ENCODE results near the gene RGPD6. TPM values are rescaled to one million over a fixed set of nuclear protein-coding genes. Genes with fewer than 3 reads are reported as not detected.
"Not testable (repeated sequence)": the region's sequence is repeated elsewhere in the genome, so short reads cannot be mapped to it uniquely, and the experiment has no call there.

The RGPD6 gene
- total and polyA plus RNA-seq, 2 experiments from 2014 or later = 7.6 to 21.8 TPM

DNA sequence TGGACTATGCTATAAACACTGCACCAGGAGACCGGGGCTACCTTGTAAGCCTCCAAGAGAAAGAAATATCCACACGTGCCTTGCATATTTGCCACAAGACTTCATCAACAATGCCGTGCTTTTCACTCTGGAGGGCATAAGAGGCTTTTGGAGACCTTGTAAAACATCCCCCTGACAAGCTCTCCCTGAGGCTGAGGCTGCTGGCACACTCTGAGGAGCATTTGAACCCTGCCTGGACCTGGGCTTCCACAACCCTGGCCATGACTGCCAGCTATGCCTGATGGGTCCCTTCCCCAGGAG lies 104.0 kb downstream of the RGPD6 start:
- H3K4me3 Mint-ChIP-seq; H3K79me2 ChIP-seq (replicated peaks; ENCODE audit: insufficient read depth): not testable (repeated sequence)

DNA sequence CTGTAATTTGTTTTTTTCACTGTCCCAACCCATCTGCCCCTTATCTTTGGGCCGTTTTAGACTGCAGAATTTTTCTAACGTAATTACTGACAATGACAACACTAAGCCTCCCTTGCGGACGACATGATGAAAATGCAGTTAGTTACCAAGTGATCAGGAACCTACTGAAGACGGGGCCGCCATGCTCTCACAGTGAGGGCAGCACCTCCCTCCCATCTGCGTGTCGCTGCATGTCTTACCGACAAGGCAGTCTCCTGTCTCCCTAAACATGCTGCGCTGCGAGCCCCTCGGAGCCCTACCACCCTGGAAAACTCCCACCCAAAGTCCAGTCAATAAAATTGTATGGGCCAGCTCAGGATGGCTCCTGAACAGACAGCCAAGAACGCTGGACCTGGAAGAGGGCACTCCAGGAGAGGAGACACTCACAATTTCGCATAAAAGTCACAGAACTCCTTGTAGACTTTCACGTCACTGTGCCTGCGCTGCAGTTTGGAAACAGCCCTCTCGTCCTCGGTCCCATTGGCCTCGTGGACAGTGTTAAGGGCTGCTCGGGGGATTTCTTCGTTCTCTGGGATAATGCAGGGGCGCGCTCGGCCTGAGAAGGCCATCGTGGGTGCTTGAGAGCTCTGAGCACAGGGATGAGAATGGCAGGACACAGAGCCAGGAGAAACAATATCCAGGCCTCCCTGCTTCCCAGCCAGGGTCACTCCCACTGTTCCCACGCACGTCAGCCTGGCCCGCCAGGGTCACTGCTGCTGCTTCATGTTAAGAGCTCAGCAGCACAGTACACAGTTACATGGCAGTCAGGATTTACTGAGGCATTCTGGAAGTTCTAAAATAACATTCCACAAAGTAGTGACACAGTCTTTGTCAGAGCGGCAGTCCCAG lies 104.6 kb downstream of the RGPD6 start, which contains the start of gene LIMS4:
TSS of gene LIMS4 (minus strand) at position 646 of the 888 bp plus-strand sequence. CDS start at position 608, 38 bp downstream.
- peak; percentile 63 for ATAC-seq
- DNase-seq (ENCODE audit: low spot score); H3K4me3 ChIP-seq: not testable (repeated sequence)

More for the DNA sequence above, 104.0 kb downstream of the RGPD6 start:
- H3K4me2 ChIP-seq; DNase-seq (ENCODE audit: low spot score); H3K27me3 ChIP-seq (ENCODE audit: insufficient read depth); H3K27ac ChIP-seq (ENCODE audit: low read depth); H3K4me1 ChIP-seq (ENCODE audit: insufficient read depth); H3K36me3 ChIP-seq (ENCODE audit: insufficient read depth); H3K9me2 ChIP-seq (ENCODE audit: insufficient read depth); H3K27me3 Mint-ChIP-seq (ENCODE audit: insufficient read depth, low read depth, poor library complexity); H3F3A ChIP-seq (replicated peaks; ENCODE audit: low read depth); H3K27ac Mint-ChIP-seq; H2AFZ ChIP-seq; H3K36me3 Mint-ChIP-seq (ENCODE audit: low read depth); H3K4me1 Mint-ChIP-seq; H4K20me1 ChIP-seq (replicated peaks; ENCODE audit: insufficient read depth); H3K4me3 ChIP-seq; H3K9me3 Mint-ChIP-seq: not testable (repeated sequence)
- peak; percentile 24; the same call in 2 of the 3 replicates for ATAC-seq

DNA sequence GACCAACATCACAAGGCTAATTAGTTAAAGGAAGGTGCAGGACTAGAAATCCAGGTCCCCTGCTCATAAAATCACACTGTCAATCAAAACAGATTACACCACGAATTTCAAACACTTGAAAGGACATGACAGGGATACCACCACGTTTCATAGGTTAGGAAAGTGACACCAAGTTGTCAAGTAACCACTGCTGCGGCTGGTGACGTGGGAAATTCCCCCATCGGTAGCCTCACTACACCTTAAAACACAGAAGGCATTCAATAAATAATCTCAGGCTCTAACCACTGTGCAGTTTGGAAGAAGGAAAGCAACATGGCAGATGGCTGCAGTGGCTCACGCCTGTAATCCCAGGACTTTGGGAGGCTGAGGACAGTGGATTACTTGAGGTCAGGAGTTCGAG lies 108.1 kb downstream of the RGPD6 start:
- not testable (repeated sequence) for H3K36me3 ChIP-seq (ENCODE audit: insufficient read depth); H3K4me3 ChIP-seq; H3K27ac ChIP-seq (ENCODE audit: low read depth); H3K9me2 ChIP-seq (ENCODE audit: insufficient read depth); H3K4me1 Mint-ChIP-seq; H3K9me3 Mint-ChIP-seq; H4K20me1 ChIP-seq (replicated peaks; ENCODE audit: insufficient read depth); H3K27me3 ChIP-seq (ENCODE audit: insufficient read depth); H3K27me3 Mint-ChIP-seq (ENCODE audit: insufficient read depth, low read depth, poor library complexity); ATAC-seq; H3K27ac Mint-ChIP-seq; H2AFZ ChIP-seq; H3K79me2 ChIP-seq (replicated peaks; ENCODE audit: insufficient read depth); H3K4me3 Mint-ChIP-seq; H3K4me1 ChIP-seq (ENCODE audit: insufficient read depth); H3F3A ChIP-seq (replicated peaks; ENCODE audit: low read depth); H3K36me3 Mint-ChIP-seq (ENCODE audit: low read depth); DNase-seq (ENCODE audit: low spot score); H3K4me2 ChIP-seq

More for the DNA sequence above, 104.6 kb downstream of the RGPD6 start, which contains the start of gene LIMS4:
- not testable (repeated sequence) for H3K36me3 ChIP-seq (ENCODE audit: insufficient read depth); H3K4me3 Mint-ChIP-seq; H2AFZ ChIP-seq; H4K20me1 ChIP-seq (replicated peaks; ENCODE audit: insufficient read depth); H3K36me3 Mint-ChIP-seq (ENCODE audit: low read depth); H3K27me3 ChIP-seq (ENCODE audit: insufficient read depth); H3F3A ChIP-seq (replicated peaks; ENCODE audit: low read depth); H3K9me2 ChIP-seq (ENCODE audit: insufficient read depth); H3K79me2 ChIP-seq (replicated peaks; ENCODE audit: insufficient read depth); H3K9me3 Mint-ChIP-seq; H3K4me2 ChIP-seq; H3K4me1 Mint-ChIP-seq; H3K27me3 Mint-ChIP-seq (ENCODE audit: insufficient read depth, low read depth, poor library complexity); H3K27ac Mint-ChIP-seq; H3K4me1 ChIP-seq (ENCODE audit: insufficient read depth); H3K27ac ChIP-seq (ENCODE audit: low read depth)

DNA sequence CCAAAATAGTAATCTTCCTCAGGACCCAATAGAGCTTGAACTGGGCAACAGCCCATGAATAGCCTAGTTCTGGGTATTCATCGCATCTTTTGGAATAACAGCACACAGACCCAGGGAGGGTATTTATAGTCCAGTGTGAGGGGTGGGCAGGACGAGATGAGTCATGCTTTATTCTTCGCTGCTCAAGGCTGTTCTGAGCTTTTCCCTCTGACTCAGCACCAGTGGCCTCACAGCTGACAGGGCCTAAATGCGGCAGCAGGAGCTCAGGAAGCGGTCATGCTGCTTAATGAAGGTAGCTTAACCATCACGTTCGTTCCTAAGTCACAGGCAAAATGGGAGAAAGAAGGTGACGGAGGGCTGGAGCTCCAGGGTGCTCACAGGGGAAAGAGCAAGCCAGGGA lies 111.7 kb downstream of the RGPD6 start:
- H3K27me3 ChIP-seq (ENCODE audit: insufficient read depth); H3K4me3 ChIP-seq: not testable (repeated sequence)

More for the DNA sequence above, 111.7 kb downstream of the RGPD6 start:
- H3F3A ChIP-seq (replicated peaks; ENCODE audit: low read depth); H3K9me2 ChIP-seq (ENCODE audit: insufficient read depth); H3K4me1 Mint-ChIP-seq; H2AFZ ChIP-seq; H4K20me1 ChIP-seq (replicated peaks; ENCODE audit: insufficient read depth); H3K79me2 ChIP-seq (replicated peaks; ENCODE audit: insufficient read depth); H3K36me3 ChIP-seq (ENCODE audit: insufficient read depth); H3K4me2 ChIP-seq; H3K36me3 Mint-ChIP-seq (ENCODE audit: low read depth); H3K4me3 Mint-ChIP-seq; DNase-seq (ENCODE audit: low spot score); H3K27ac Mint-ChIP-seq; H3K27ac ChIP-seq (ENCODE audit: low read depth); H3K9me3 Mint-ChIP-seq; H3K27me3 Mint-ChIP-seq (ENCODE audit: insufficient read depth, low read depth, poor library complexity); H3K4me1 ChIP-seq (ENCODE audit: insufficient read depth): not testable (repeated sequence)
- peak; percentile 76 for ATAC-seq

Small RNAs within 50 kb of the gene (small RNA-seq; reads per million reads assigned to genes)
- gene AC108938.1 (ENCODE audit: low replicate concordance) = not detected

Other genes starting within 250 kb of the RGPD6 start
- gene LIMS4, start 104.4 kb downstream of the RGPD6 start, total RNA-seq (2014; rRNA removed; shearing (Covaris generic)) = not detected in 2 replicates
- 0.15 and 0.19 TPM in 2 replicates for gene LIMS4, start 104.4 kb downstream of the RGPD6 start, polyA plus RNA-seq (2016; fragmentation: Nextera tagmentation; extraction: Ambion mirVana)
- 178 and 184 TPM in 2 replicates for gene BUB1, start 100.8 kb upstream of the RGPD6 start, total RNA-seq (2014; rRNA removed; shearing (Covaris generic))
- gene BUB1, start 100.8 kb upstream of the RGPD6 start, polyA plus RNA-seq (2016; fragmentation: Nextera tagmentation; extraction: Ambion mirVana) = 50.8 and 59.4 TPM in 2 replicates
- 14.7 and 15.7 TPM in 2 replicates for gene ACOXL, start 155.4 kb upstream of the RGPD6 start, total RNA-seq (2014; rRNA removed; shearing (Covaris generic))
- 8.2 and 9.0 TPM in 2 replicates for gene ACOXL, start 155.4 kb upstream of the RGPD6 start, polyA plus RNA-seq (2016; fragmentation: Nextera tagmentation; extraction: Ambion mirVana)

All from GM23338 (cell line).